Measurements from ENCODE around the gene LRRC52.

Gene LRRC52

GRCh38 chr1:165605246-165605645, 61.4 kb downstream of the LRRC52 start:
- no peak for TF ChIP-seq SIN3A (IDR thresholded peaks at IDR 0.05; ENCODE audit: borderline replicate concordance, insufficient read depth, low read length)
- no peak for TF ChIP-seq FOXP2 (optimal IDR thresholded peaks at IDR 0.05; ENCODE audit: borderline replicate concordance, extremely low read depth, extremely low read length, insufficient read depth)
- TF ChIP-seq REST (IDR thresholded peaks at IDR 0.05; ENCODE audit: insufficient read depth in 1 of 2, low read depth in 2 of 2, low read length in 2 of 2) = no peak
- TF ChIP-seq TAF1 (IDR thresholded peaks at IDR 0.05; ENCODE audit: borderline replicate concordance, insufficient read depth, low read length) = no peak

GRCh38 chr1:165610866-165611265, 67.1 kb downstream of the LRRC52 start:
- no peak for TF ChIP-seq REST (IDR thresholded peaks at IDR 0.05; ENCODE audit: insufficient read depth in 1 of 2, low read depth in 2 of 2, low read length in 2 of 2)
- TF ChIP-seq FOXP2 (optimal IDR thresholded peaks at IDR 0.05; ENCODE audit: borderline replicate concordance, extremely low read depth, extremely low read length, insufficient read depth) = no peak
- no peak for TF ChIP-seq SIN3A (IDR thresholded peaks at IDR 0.05; ENCODE audit: borderline replicate concordance, insufficient read depth, low read length)
- no peak for TF ChIP-seq POLR2AphosphoS5 (IDR thresholded peaks at IDR 0.05; ENCODE audit: low read depth, low read length)
- no peak for TF ChIP-seq TAF1 (IDR thresholded peaks at IDR 0.05; ENCODE audit: borderline replicate concordance, insufficient read depth, low read length)

- TF ChIP-seq FOXP2 (optimal IDR thresholded peaks at IDR 0.05; ENCODE audit: borderline replicate concordance, extremely low read depth, extremely low read length, insufficient read depth) = no peak
- no peak for TF ChIP-seq POLR2AphosphoS5 (IDR thresholded peaks at IDR 0.05; ENCODE audit: low read depth, low read length)
- TF ChIP-seq SIN3A (IDR thresholded peaks at IDR 0.05; ENCODE audit: borderline replicate concordance, insufficient read depth, low read length) = no peak
- TF ChIP-seq REST (IDR thresholded peaks at IDR 0.05; ENCODE audit: insufficient read depth in 1 of 2, low read depth in 2 of 2, low read length in 2 of 2) = no peak
- TF ChIP-seq TAF1 (IDR thresholded peaks at IDR 0.05; ENCODE audit: borderline replicate concordance, insufficient read depth, low read length) = no peak
Observed at GRCh38 chr1:165612062-165612461, 68.3 kb downstream of the LRRC52 start.
